GM12891 (cell line): ENCODE measurements around the gene PUM1.

Experiments used
- PAX5 ChIP-seq: IDR thresholded peaks from 2 replicates; pipeline ENCODE4 v1.6.1; 2011; ENCODE audit warnings: low read length, moderate library complexity, mild to moderate bottlenecking; ENCODE audit not compliant: insufficient read depth, severe bottlenecking
- POLR2A ChIP-seq: IDR thresholded peaks from 2 replicates; pipeline ENCODE4 v1.6.1; 2011; ENCODE audit warnings: low read depth, low read length, control low read depth
- POLR2AphosphoS5 ChIP-seq: IDR thresholded peaks from 2 replicates; pipeline ENCODE4 v1.6.1; 2011; ENCODE audit warnings: low read depth, low read length, control low read depth
- POU2F2 ChIP-seq: IDR thresholded peaks from 2 replicates; pipeline ENCODE4 v1.6.1; 2011; ENCODE audit warnings: low read depth, mild to moderate bottlenecking, control low read depth, low read length, moderate library complexity
- TAF1 ChIP-seq: IDR thresholded peaks from 2 replicates; pipeline ENCODE4 v1.6.1; 2011; ENCODE audit warnings: low read depth, low read length, control low read depth

DNA sequence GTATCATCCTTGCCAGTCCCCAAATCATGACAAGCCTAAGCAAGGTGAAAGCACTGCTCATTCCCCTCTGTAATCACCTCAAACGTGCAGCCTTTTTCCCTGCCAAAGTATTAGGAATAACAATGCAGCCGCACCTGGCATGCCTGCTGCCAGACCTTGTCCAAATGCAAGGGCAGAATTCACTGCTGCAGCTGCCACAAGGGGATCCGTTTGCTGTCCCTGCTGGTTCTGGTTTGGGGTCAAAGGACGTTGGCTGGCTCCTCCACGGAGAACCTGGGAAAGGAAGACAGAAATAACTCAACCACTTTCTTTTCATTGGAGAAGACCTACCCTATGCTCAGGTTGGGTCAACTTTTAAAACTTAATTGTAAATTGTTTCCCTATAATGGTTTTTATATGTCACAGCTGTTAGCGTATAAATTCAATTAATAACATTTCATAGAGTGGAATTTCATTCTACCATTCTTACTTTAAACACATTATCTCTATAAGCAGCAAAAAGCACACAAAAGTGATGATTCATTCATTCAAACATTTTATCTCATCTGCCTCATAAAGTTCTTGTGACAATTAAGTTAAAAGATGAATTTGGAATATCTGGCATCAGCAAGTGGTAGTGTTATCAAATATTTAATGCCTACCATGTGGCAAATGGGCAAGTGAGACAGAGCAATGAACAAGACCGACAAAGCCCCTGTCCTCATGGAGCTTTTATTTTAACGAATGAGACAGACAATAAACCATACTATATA lies 97.1 kb downstream of the PUM1 start:
- TF ChIP-seq POLR2A (no peak), TAF1 (no peak), POLR2AphosphoS5 (no peak), PAX5 (no peak), POU2F2 (no peak)
